NCI-H2081 (cell line): ENCODE data around the gene SDF2.
A peak's percentile ranks its signal among the peaks of the same experiment; 100 is the strongest.
"Not testable (repeated sequence)": the region's sequence is repeated elsewhere in the genome, so short reads cannot be mapped to it uniquely, and the experiment has no call there.

ENCODE experiments used
- DNase-seq, 2 experiments: peaks; one replicate each; lab custom pipeline; 2025; lab: John Stamatoyannopoulos, UW

SDF2 gene

GRCh38 chr17:28626818-28627217 lies 34.9 kb downstream of the SDF2 start:
- no peak for DNase-seq

- DNase-seq: no peak
Measured at GRCh38 chr17:28624148-28624547, 37.6 kb downstream of the SDF2 start.

GRCh38 chr17:28623696-28624095 lies 38.0 kb downstream of the SDF2 start:
- DNase-seq: no peak

GRCh38 chr17:28622186-28622585 lies 39.5 kb downstream of the SDF2 start:
- DNase-seq: no peak

GRCh38 chr17:28620010-28620409 lies 41.7 kb downstream of the SDF2 start:
- DNase-seq: no peak

- no peak for DNase-seq
Measured at GRCh38 chr17:28618464-28618863, 43.2 kb downstream of the SDF2 start.

GRCh38 chr17:28616281-28616680 lies 45.4 kb downstream of the SDF2 start:
- DNase-seq: no peak

GRCh38 chr17:28615260-28615940 lies 46.3 kb downstream of the SDF2 start:
- no peak for DNase-seq

GRCh38 chr17:28613931-28614381 lies 47.8 kb downstream of the SDF2 start, which contains the start of gene RSKR:
RSKR (minus strand) TSS chr17:28614185; CDS start chr17:28614161, 24 bp downstream.
- no peak for DNase-seq

GRCh38 chr17:28612936-28613872 lies 48.5 kb downstream of the SDF2 start:
- DNase-seq: no peak

- no peak for DNase-seq
Measured at GRCh38 chr17:28612531-28612930, 49.2 kb downstream of the SDF2 start.

GRCh38 chr17:28610376-28610775 lies 51.3 kb downstream of the SDF2 start:
- DNase-seq: no peak

- not testable (repeated sequence) for DNase-seq
Measured at GRCh38 chr17:28604031-28604430, 57.7 kb downstream of the SDF2 start.

GRCh38 chr17:28599311-28600184 lies 62.2 kb downstream of the SDF2 start:
- DNase-seq: peak; percentile 64 to 71

GRCh38 chr17:28598799-28599310 lies 62.9 kb downstream of the SDF2 start, which contains the start of gene SPAG5:
SPAG5 (minus strand) TSS chr17:28599025; CDS start chr17:28598946, 79 bp downstream.
- DNase-seq: peak; percentile 87 to 92

GRCh38 chr17:28598389-28598788 lies 63.3 kb downstream of the SDF2 start:
- no peak for DNase-seq
